ENCODE results near the gene NHEJ1. TPM values are rescaled to one million over a fixed set of nuclear protein-coding genes. Genes with fewer than 3 reads are reported as not detected.

Gene NHEJ1
- total and polyA plus RNA-seq, 2 donors: 8.3 to 12.3 TPM

GRCh38 chr2:219025637-219026585 is 134.7 kb downstream of the NHEJ1 start:
- DNase-seq (ENCODE audit: low read depth in 6 of 9, low spot score in 9 of 9): no peak
- 91% methylated on average over 18 of the region's 18 CpGs for WGBS
- peaks cover 0 to 39% of the 10 kb centered on the region in 2 donors for H3K27me3 ChIP-seq (ENCODE audit: control insufficient read depth in 2 of 2, insufficient read depth in 1 of 2, low read length in 1 of 2)

More at GRCh38 chr2:219025637-219026585, 134.7 kb downstream of the NHEJ1 start:
- Histone ChIP-seq H3K27ac (ENCODE audit: low read depth in 1 of 2, low read length in 1 of 2) (no peak overlapping the region), H3K4me1 (ENCODE audit: control insufficient read depth in 2 of 2, insufficient read depth in 2 of 2, low read length in 2 of 2) (no peaks in the 10 kb centered on the region), H3K4me3 (ENCODE audit: low read length in 2 of 2) (no peak overlapping the region), H3K36me3 (ENCODE audit: control insufficient read depth in 2 of 2, insufficient read depth in 2 of 2, low read length in 1 of 2) (no peaks in the 10 kb centered on the region), H3K9me3 (ENCODE audit: control insufficient read depth in 2 of 2, insufficient read depth in 1 of 2, low read length in 1 of 2) (no peaks in the 10 kb centered on the region)

Other genes starting within 250 kb of the NHEJ1 start
- gene CDK5R2, start 201.1 kb downstream of the NHEJ1 start, total RNA-seq: not detected
- 0.16 TPM for gene CDK5R2, start 201.1 kb downstream of the NHEJ1 start, polyA plus RNA-seq
- not detected for gene FEV, start 175.6 kb downstream of the NHEJ1 start, total RNA-seq
- gene FEV, start 175.6 kb downstream of the NHEJ1 start, polyA plus RNA-seq: 0.02 TPM
- 0.14 TPM for gene CRYBA2, start 167.4 kb downstream of the NHEJ1 start, total RNA-seq
- gene CRYBA2, start 167.4 kb downstream of the NHEJ1 start, polyA plus RNA-seq: 0.55 TPM
- gene CFAP65, start 119.3 kb downstream of the NHEJ1 start, total RNA-seq: 0.05 TPM
- 0.27 TPM for gene CFAP65, start 119.3 kb downstream of the NHEJ1 start, polyA plus RNA-seq
- gene IHH, start 99.9 kb downstream of the NHEJ1 start, total RNA-seq: 0.05 TPM
- gene IHH, start 99.9 kb downstream of the NHEJ1 start, polyA plus RNA-seq: 0.18 TPM
- 0.47 TPM for gene SLC23A3, start 9.2 kb upstream of the NHEJ1 start, total RNA-seq
- gene SLC23A3, start 9.2 kb upstream of the NHEJ1 start, polyA plus RNA-seq: 2.6 TPM
- 33.3 TPM for gene CNPPD1, start 16.1 kb upstream of the NHEJ1 start, total RNA-seq
- 46.9 TPM for gene CNPPD1, start 16.1 kb upstream of the NHEJ1 start, polyA plus RNA-seq
- 33.6 TPM for gene RETREG2, start 17.5 kb upstream of the NHEJ1 start, total RNA-seq
- gene RETREG2, start 17.5 kb upstream of the NHEJ1 start, polyA plus RNA-seq: 56.0 TPM
- 57.8 TPM for gene ZFAND2B, start 46.0 kb upstream of the NHEJ1 start, total RNA-seq
- gene ZFAND2B, start 46.0 kb upstream of the NHEJ1 start, polyA plus RNA-seq: 59.0 TPM
- 8.2 TPM for gene ABCB6, start 58.1 kb upstream of the NHEJ1 start, total RNA-seq
- gene ABCB6, start 58.1 kb upstream of the NHEJ1 start, polyA plus RNA-seq: 29.3 TPM
- 10.0 TPM for gene ATG9A, start 68.8 kb upstream of the NHEJ1 start, total RNA-seq
- gene ATG9A, start 68.8 kb upstream of the NHEJ1 start, polyA plus RNA-seq: 27.4 TPM
- gene ANKZF1, start 69.0 kb upstream of the NHEJ1 start, total RNA-seq: 44.4 TPM
- gene ANKZF1, start 69.0 kb upstream of the NHEJ1 start, polyA plus RNA-seq: 91.6 TPM
- gene GLB1L, start 84.6 kb upstream of the NHEJ1 start, total RNA-seq: 4.2 TPM
- gene GLB1L, start 84.6 kb upstream of the NHEJ1 start, polyA plus RNA-seq: 11.3 TPM
- gene STK16, start 84.7 kb upstream of the NHEJ1 start, total RNA-seq: 21.4 TPM
- gene STK16, start 84.7 kb upstream of the NHEJ1 start, polyA plus RNA-seq: 55.1 TPM
- 0.05 TPM for gene TUBA4B, start 92.4 kb upstream of the NHEJ1 start, total RNA-seq
- 0.23 TPM for gene TUBA4B, start 92.4 kb upstream of the NHEJ1 start, polyA plus RNA-seq
- gene TUBA4A, start 93.1 kb upstream of the NHEJ1 start, total RNA-seq: 21.0 TPM
- 102 TPM for gene TUBA4A, start 93.1 kb upstream of the NHEJ1 start, polyA plus RNA-seq
- 27.0 TPM for gene DNAJB2, start 118.6 kb upstream of the NHEJ1 start, total RNA-seq
- 87.0 TPM for gene DNAJB2, start 118.6 kb upstream of the NHEJ1 start, polyA plus RNA-seq
- 0.14 TPM for gene PTPRN, start 148.6 kb upstream of the NHEJ1 start, total RNA-seq
- 0.41 TPM for gene PTPRN, start 148.6 kb upstream of the NHEJ1 start, polyA plus RNA-seq
- not detected for gene RESP18, start 171.9 kb upstream of the NHEJ1 start, total RNA-seq
- 0.07 TPM for gene RESP18, start 171.9 kb upstream of the NHEJ1 start, polyA plus RNA-seq
- gene DNPEP, start 227.1 kb upstream of the NHEJ1 start, total RNA-seq: 33.6 TPM
- gene DNPEP, start 227.1 kb upstream of the NHEJ1 start, polyA plus RNA-seq: 105 TPM